Neural crest cell (in vitro differentiated cells): Measurements from ENCODE around the gene KPNA3. TPM values are rescaled to one million over a fixed set of nuclear protein-coding genes. Genes with fewer than 3 reads are reported as not detected.

Source experiments
- DNase-seq: peaks from one replicate; pipeline ENCODE4 v3.0.0; 2021; ENCODE audit warnings: low read depth, mixed read lengths, low spot score
- H3K27ac Mint-ChIP-seq: one replicate; pipeline ENCODE4 v1.8.0; 2021; ENCODE audit warnings: mild to moderate bottlenecking, mixed read lengths; ENCODE audit not compliant: unreplicated experiment
- H3K27me3 Mint-ChIP-seq: 2 replicates; pipeline ENCODE4 v1.8.0; 2021; ENCODE audit warnings: low read depth, mild to moderate bottlenecking, mixed read lengths
- H3K36me3 Mint-ChIP-seq: 2 replicates; pipeline ENCODE4 v1.8.0; 2021; ENCODE audit warnings: low read depth, mild to moderate bottlenecking, mixed read lengths
- H3K4me1 Mint-ChIP-seq: 2 replicates; pipeline ENCODE4 v1.8.0; 2021; ENCODE audit warnings: mixed read lengths
- H3K4me3 Mint-ChIP-seq: one replicate; pipeline ENCODE4 v1.8.0; 2021; ENCODE audit warnings: mild to moderate bottlenecking, mixed read lengths
- H3K9me3 Mint-ChIP-seq: 2 replicates; pipeline ENCODE4 v1.8.0; 2021; ENCODE audit warnings: mixed read lengths
- CTCF ChIP-seq: fragments of 200-600 bp; sonication (generic); conservative IDR thresholded peaks from 2 replicates; pipeline ENCODE4 v1.5.0; 2021; ENCODE audit warnings: antibody characterized with exemption, mild to moderate bottlenecking
- total RNA-seq: library from RNA; stranded (reverse); gene quantifications from 2 replicates; pipeline ENCODE4 v1.2.1, GENCODE V29; 2021

The KPNA3 gene
- total RNA-seq, 1 donor from 2014 or later = 53.7 TPM

GRCh38 chr13:49814551-49815270, 22.2 kb upstream of the KPNA3 start:
- peaks cover 13% of the 10 kb centered on the region for H3K4me1 Mint-ChIP-seq
- DNase-seq = no peak
- TF ChIP-seq CTCF = no peak
- H3K27me3 Mint-ChIP-seq = no peaks in the 10 kb centered on the region
- H3K9me3 Mint-ChIP-seq = peaks cover 3% of the 10 kb centered on the region
- H3K36me3 Mint-ChIP-seq = no peaks in the 10 kb centered on the region
- no peak overlapping the region for H3K4me3 Mint-ChIP-seq
- no peak overlapping the region for H3K27ac Mint-ChIP-seq

DNA sequence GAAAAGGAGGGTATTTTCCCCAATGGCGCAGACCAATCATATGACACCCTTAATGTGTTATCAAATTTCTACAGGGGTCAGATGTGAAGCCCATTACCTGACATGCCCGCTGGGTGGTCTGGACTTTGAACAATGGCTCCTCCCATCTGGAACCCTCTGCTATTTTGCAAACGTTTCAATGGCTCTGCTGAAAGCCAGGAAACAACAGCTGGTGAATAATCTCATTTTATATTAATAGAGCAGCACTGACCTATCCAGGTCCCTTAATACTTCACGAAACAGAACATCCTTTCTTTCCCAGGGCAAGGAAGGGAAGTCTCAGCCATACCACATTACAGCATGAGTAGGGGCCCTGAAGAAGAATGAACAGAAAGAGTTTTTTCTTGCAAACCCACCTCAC, 20.3 kb upstream of the KPNA3 start:
- no peaks in the 10 kb centered on the region for H3K9me3 Mint-ChIP-seq
- DNase-seq = no peak
- no peak for TF ChIP-seq CTCF
- H3K27me3 Mint-ChIP-seq = peaks cover 4% of the 10 kb centered on the region
- H3K36me3 Mint-ChIP-seq = no peaks in the 10 kb centered on the region
- H3K4me3 Mint-ChIP-seq = no peak overlapping the region
- H3K4me1 Mint-ChIP-seq = peaks cover 13% of the 10 kb centered on the region
- H3K27ac Mint-ChIP-seq = no peak overlapping the region

DNA sequence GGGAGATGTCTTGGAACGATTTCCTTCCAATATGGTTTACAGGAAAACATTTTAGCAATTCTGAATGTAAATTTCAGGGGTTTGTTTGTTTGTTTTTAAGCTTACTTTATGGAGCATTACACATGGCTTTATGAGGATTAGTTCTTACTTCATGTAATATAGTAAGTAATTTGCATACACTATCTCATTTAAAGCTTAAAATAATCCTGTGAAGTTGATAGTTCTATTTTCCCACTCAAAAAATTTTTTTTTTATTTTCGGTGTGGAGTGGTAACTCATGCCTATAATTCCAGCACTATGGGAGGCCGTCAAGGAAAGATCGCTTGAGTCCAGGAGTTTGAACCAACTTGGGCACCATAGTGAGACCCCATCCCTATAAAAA, 19.0 kb upstream of the KPNA3 start:
- Mint-ChIP-seq H3K36me3 (no peaks in the 10 kb centered on the region), H3K27me3 (peaks cover 4% of the 10 kb centered on the region), H3K4me3 (no peak overlapping the region), H3K9me3 (no peaks in the 10 kb centered on the region), H3K4me1 (peaks cover 13% of the 10 kb centered on the region), H3K27ac (no peak overlapping the region)
- no peak for TF ChIP-seq CTCF
- no peak for DNase-seq

GRCh38 chr13:49810567-49811526, 18.4 kb upstream of the KPNA3 start:
- no peak for TF ChIP-seq CTCF
- H3K27ac Mint-ChIP-seq = no peak overlapping the region
- H3K4me1 Mint-ChIP-seq = peaks cover 13% of the 10 kb centered on the region
- H3K27me3 Mint-ChIP-seq = peaks cover 4% of the 10 kb centered on the region
- no peak for DNase-seq
- H3K4me3 Mint-ChIP-seq = no peak overlapping the region
- H3K9me3 Mint-ChIP-seq = no peaks in the 10 kb centered on the region
- H3K36me3 Mint-ChIP-seq = no peaks in the 10 kb centered on the region

DNA sequence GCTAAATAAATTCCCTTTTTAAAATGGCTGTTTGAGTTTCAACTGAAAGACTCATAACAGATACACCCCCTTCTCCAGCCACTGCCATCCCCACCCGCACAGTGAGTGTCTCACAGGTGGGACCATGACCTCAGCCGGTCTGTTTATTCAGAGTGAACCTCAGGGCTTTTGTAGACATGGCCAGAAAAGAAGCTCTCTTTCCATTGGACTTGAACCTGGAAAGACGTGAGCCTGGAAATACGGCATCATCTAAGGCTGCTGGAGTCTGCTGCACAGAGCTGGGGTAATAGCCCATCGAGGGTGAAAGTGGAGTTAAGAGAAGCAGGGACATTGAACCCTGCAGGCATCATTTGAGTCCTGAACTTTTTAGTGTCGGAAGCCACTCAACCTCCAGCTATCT, 15.2 kb upstream of the KPNA3 start:
- Mint-ChIP-seq H3K4me1 (peaks cover 4% of the 10 kb centered on the region), H3K27ac (no peak overlapping the region), H3K27me3 (peaks cover 4% of the 10 kb centered on the region), H3K36me3 (no peaks in the 10 kb centered on the region), H3K9me3 (no peaks in the 10 kb centered on the region), H3K4me3 (no peak overlapping the region)
- no peak for TF ChIP-seq CTCF
- no peak for DNase-seq
